Body of pancreas (tissue), 4 donors: Measurements from ENCODE around the gene PHYKPL. TPM values are rescaled to one million over a fixed set of nuclear protein-coding genes. Genes with fewer than 3 reads are reported as not detected.

Experiments
- ATAC-seq: fragments of 150-250 bp; one replicate; pipeline ENCODE4 v1.9.1; 2016
- DNase-seq, 4 donors: peaks; one replicate each; pipeline ENCODE4 v3.0.0-alpha.2; 2019
- H3K27ac ChIP-seq, 4 donors: fragments of 200-600 bp; sonication (generic); 1 replicate in 3 of 4; 2 replicates in 1 of 4; pipeline versions ENCODE4 v1.5.1 to v1.6.1; 2016 to 2019; ENCODE audit warnings: mild to moderate bottlenecking in 1 of 4, mixed read lengths in 1 of 4, moderate library complexity in 1 of 4
- H3K27me3 ChIP-seq, 2 donors: fragments of 200-600 bp; sonication (generic); one replicate each; pipeline ENCODE4 v1.6.0; 2016; ENCODE audit warnings: mild to moderate bottlenecking in 1 of 2
- H3K36me3 ChIP-seq, 2 donors: fragments of 200-600 bp; sonication (generic); replicated peaks in 1 of 2; 2 replicates each; pipeline ENCODE4 v1.5.1; 2016; ENCODE audit warnings: low read depth in 2 of 2; ENCODE audit not compliant: insufficient read depth in 1 of 2
- H3K4me1 ChIP-seq: fragments of 200-600 bp; sonication (generic); one replicate; pipeline ENCODE4 v1.6.0; 2016
- H3K4me3 ChIP-seq, 2 donors: fragments of 200-600 bp; sonication (generic); 1 replicate in 1 of 2; 2 replicates in 1 of 2; pipeline ENCODE4 v1.5.1; 2016 to 2019
- H3K9me3 ChIP-seq, 3 donors: fragments of 200-600 bp; sonication (generic); 1 replicate in 2 of 3; 2 replicates in 1 of 3; pipeline ENCODE4 v1.5.1; 2016
- CTCF ChIP-seq, 7 experiments: fragments of 450-650 bp in 4 of 7; fragments of 200-600 bp in 3 of 7; sonication (generic) in 3 of 7; IDR thresholded peaks; one replicate each; pipeline ENCODE4 v1.5.1; 2016 to 2019; ENCODE audit warnings: antibody characterized with exemption in 7 of 7
- POLR2A ChIP-seq, 3 donors: fragments of 450-650 bp; IDR thresholded peaks; one replicate each; pipeline ENCODE4 v1.6.1; 2016; ENCODE audit warnings: antibody characterized with exemption in 3 of 3, mild to moderate bottlenecking in 2 of 3
- WGBS, 2 donors: methylation state at CpG; one replicate each; pipeline ENCODE4 v1.1.5; 2017; 5-methylcytosine and 5-hydroxymethylcytosine counted together
- intact Hi-C: fragments of 100-400 bp; cut with DNase I; formaldehyde crosslinking; loops from one replicate; pipeline ENCODE4 v1.15.1; 2023
- total RNA-seq, 2 donors: library from RNA; depleted of rRNA; stranded (reverse); fragments of >200 nt; gene quantifications; one replicate each; pipeline ENCODE4 v1.1.0, GENCODE V29; 2016

PHYKPL gene
- total RNA-seq, 2 donors from 2014 or later, result 47.0 to 76.5 TPM

GRCh38 chr5:178266581-178266980 lies 34.0 kb upstream of the PHYKPL start:
- H3K4me3 ChIP-seq, result no peak overlapping the region
- H3K27ac ChIP-seq, result no peak overlapping the region
- WGBS, 2 donors, result 89 to 92% methylated on average over 10 of the region's 10 CpGs
- no peaks in the 10 kb centered on the region for H3K27me3 ChIP-seq
- no peak for ATAC-seq
- H3K4me1 ChIP-seq, result no peaks in the 10 kb centered on the region
- no peaks in the 10 kb centered on the region for H3K36me3 ChIP-seq
- intact Hi-C loops, result no loop called here
- H3K9me3 ChIP-seq, result no peaks in the 10 kb centered on the region
- no peak for TF ChIP-seq POLR2A (IDR thresholded peaks at IDR 0.05)
- TF ChIP-seq CTCF (IDR thresholded peaks at IDR 0.05), result no peak
- no peak for DNase-seq

GRCh38 chr5:178265746-178266145 lies 33.1 kb upstream of the PHYKPL start:
- DNase-seq, result no peak
- 89 to 94% methylated on average over 7 of the region's 7 CpGs for WGBS, 2 donors

GRCh38 chr5:178264044-178264443 lies 31.4 kb upstream of the PHYKPL start:
- Histone ChIP-seq H3K4me3 (no peak overlapping the region), H3K27me3 (no peaks in the 10 kb centered on the region), H3K36me3 (no peaks in the 10 kb centered on the region), H3K9me3 (no peaks in the 10 kb centered on the region), H3K27ac (no peak overlapping the region), H3K4me1 (peaks cover 10% of the 10 kb centered on the region)
- DNase-seq, result no peak
- 63 to 82% methylated on average over 4 of the region's 4 CpGs for WGBS, 2 donors
- TF ChIP-seq CTCF (IDR thresholded peaks at IDR 0.05) (no peak), POLR2A (IDR thresholded peaks at IDR 0.05) (no peak)
- no peak for ATAC-seq
- intact Hi-C loops, result no loop called here

More at GRCh38 chr5:178265746-178266145, 33.1 kb upstream of the PHYKPL start:
- no peaks in the 10 kb centered on the region for H3K9me3 ChIP-seq
- no peaks in the 10 kb centered on the region for H3K4me1 ChIP-seq
- no peak for ATAC-seq
- no peaks in the 10 kb centered on the region for H3K36me3 ChIP-seq
- H3K4me3 ChIP-seq, result no peak overlapping the region
- no peak overlapping the region for H3K27ac ChIP-seq
- TF ChIP-seq POLR2A (IDR thresholded peaks at IDR 0.05) (no peak), CTCF (IDR thresholded peaks at IDR 0.05) (no peak)
- intact Hi-C loops, result no loop called here
- H3K27me3 ChIP-seq, result no peaks in the 10 kb centered on the region

- Histone ChIP-seq H3K36me3 (no peaks in the 10 kb centered on the region), H3K27ac (no peak overlapping the region), H3K9me3 (no peaks in the 10 kb centered on the region), H3K27me3 (no peaks in the 10 kb centered on the region), H3K4me1 (peaks cover 10% of the 10 kb centered on the region), H3K4me3 (no peak overlapping the region)
- intact Hi-C loops, result no loop called here
- TF ChIP-seq POLR2A (IDR thresholded peaks at IDR 0.05) (no peak), CTCF (IDR thresholded peaks at IDR 0.05) (no peak)
- 75 to 85% methylated on average over 8 to 16 of the region's 19 CpGs for WGBS, 2 donors
- ATAC-seq (no peak), DNase-seq (no peak)
Observed at GRCh38 chr5:178261666-178262600, 29.3 kb upstream of the PHYKPL start.
